Body of pancreas (tissue), 4 donors: ENCODE data around the gene VPS35L. TPM values are rescaled to one million over a fixed set of nuclear protein-coding genes. Genes with fewer than 3 reads are reported as not detected.

ENCODE experiments used
- ATAC-seq: fragments of 150-250 bp; one replicate; pipeline ENCODE4 v1.9.1; 2016
- DNase-seq, 4 donors: peaks; one replicate each; pipeline ENCODE4 v3.0.0-alpha.2; 2019
- H3K27ac ChIP-seq, 4 donors: fragments of 200-600 bp; sonication (generic); 1 replicate in 3 of 4; 2 replicates in 1 of 4; pipeline versions ENCODE4 v1.5.1 to v1.6.1; 2016 to 2019; ENCODE audit warnings: mild to moderate bottlenecking in 1 of 4, mixed read lengths in 1 of 4, moderate library complexity in 1 of 4
- H3K27me3 ChIP-seq, 2 donors: fragments of 200-600 bp; sonication (generic); one replicate each; pipeline ENCODE4 v1.6.0; 2016; ENCODE audit warnings: mild to moderate bottlenecking in 1 of 2
- H3K36me3 ChIP-seq, 2 donors: fragments of 200-600 bp; sonication (generic); replicated peaks in 1 of 2; 2 replicates each; pipeline ENCODE4 v1.5.1; 2016; ENCODE audit warnings: low read depth in 2 of 2; ENCODE audit not compliant: insufficient read depth in 1 of 2
- H3K4me1 ChIP-seq: fragments of 200-600 bp; sonication (generic); one replicate; pipeline ENCODE4 v1.6.0; 2016
- H3K4me3 ChIP-seq, 2 donors: fragments of 200-600 bp; sonication (generic); 1 replicate in 1 of 2; 2 replicates in 1 of 2; pipeline ENCODE4 v1.5.1; 2016 to 2019
- H3K9me3 ChIP-seq, 3 donors: fragments of 200-600 bp; sonication (generic); 1 replicate in 2 of 3; 2 replicates in 1 of 3; pipeline ENCODE4 v1.5.1; 2016
- POLR2A ChIP-seq, 3 donors: fragments of 450-650 bp; IDR thresholded peaks; one replicate each; pipeline ENCODE4 v1.6.1; 2016; ENCODE audit warnings: antibody characterized with exemption in 3 of 3, mild to moderate bottlenecking in 2 of 3
- WGBS, 2 donors: methylation state at CpG; one replicate each; pipeline ENCODE4 v1.1.5; 2017; 5-methylcytosine and 5-hydroxymethylcytosine counted together
- intact Hi-C: fragments of 100-400 bp; cut with DNase I; formaldehyde crosslinking; loops from one replicate; pipeline ENCODE4 v1.15.1; 2023
- total RNA-seq, 2 donors: library from RNA; depleted of rRNA; stranded (reverse); fragments of >200 nt; gene quantifications; one replicate each; pipeline ENCODE4 v1.1.0, GENCODE V29; 2016
- TF ChIP-seq, protein P1 (sequence below), 7 experiments: fragments of 450-650 bp in 4 of 7; fragments of 200-600 bp in 3 of 7; sonication (generic) in 3 of 7; IDR thresholded peaks; one replicate each; pipeline ENCODE4 v1.5.1; 2016 to 2019; ENCODE audit warnings: antibody characterized with exemption in 7 of 7

Gene VPS35L
- total RNA-seq, 2 donors from 2014 or later = 25.4 to 31.6 TPM

DNA sequence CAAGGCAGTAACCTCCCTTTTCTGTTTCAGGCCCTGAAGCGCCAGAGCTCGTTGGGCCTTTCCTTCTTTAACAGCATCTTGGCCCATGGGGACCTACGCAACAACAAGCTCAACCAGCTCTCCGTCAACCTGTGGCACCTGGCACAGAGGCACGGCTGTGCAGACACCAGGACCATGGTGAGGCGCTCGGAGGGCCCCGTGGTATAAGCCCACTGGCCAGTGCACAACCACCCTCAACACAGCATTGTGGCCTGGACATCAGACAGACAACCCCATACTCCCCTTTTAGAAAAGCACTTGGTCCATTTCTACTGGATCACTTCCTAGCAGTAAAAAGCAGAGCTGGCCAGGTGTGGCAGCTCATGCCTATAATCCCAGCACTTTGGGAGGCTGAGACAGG, 144.0 kb downstream of the VPS35L start:
- H3K27me3 ChIP-seq = no peaks in the 10 kb centered on the region
- peak overlapping the region in 2 of 4 donors; percentile 71 to 80 for H3K27ac ChIP-seq
- intact Hi-C loops = no loop called here
- TF ChIP-seq POLR2A (IDR thresholded peaks at IDR 0.05) = no peak
- TF ChIP-seq, protein P1, sequence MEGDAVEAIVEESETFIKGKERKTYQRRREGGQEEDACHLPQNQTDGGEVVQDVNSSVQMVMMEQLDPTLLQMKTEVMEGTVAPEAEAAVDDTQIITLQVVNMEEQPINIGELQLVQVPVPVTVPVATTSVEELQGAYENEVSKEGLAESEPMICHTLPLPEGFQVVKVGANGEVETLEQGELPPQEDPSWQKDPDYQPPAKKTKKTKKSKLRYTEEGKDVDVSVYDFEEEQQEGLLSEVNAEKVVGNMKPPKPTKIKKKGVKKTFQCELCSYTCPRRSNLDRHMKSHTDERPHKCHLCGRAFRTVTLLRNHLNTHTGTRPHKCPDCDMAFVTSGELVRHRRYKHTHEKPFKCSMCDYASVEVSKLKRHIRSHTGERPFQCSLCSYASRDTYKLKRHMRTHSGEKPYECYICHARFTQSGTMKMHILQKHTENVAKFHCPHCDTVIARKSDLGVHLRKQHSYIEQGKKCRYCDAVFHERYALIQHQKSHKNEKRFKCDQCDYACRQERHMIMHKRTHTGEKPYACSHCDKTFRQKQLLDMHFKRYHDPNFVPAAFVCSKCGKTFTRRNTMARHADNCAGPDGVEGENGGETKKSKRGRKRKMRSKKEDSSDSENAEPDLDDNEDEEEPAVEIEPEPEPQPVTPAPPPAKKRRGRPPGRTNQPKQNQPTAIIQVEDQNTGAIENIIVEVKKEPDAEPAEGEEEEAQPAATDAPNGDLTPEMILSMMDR (IDR thresholded peaks at IDR 0.05) = no peak
- WGBS, 2 donors = 98 to 100% methylated on average over 8 of the region's 8 CpGs
- H3K4me3 ChIP-seq = no peak overlapping the region
- no peaks in the 10 kb centered on the region for H3K9me3 ChIP-seq
- peaks cover 47% of the 10 kb centered on the region for H3K4me1 ChIP-seq
- H3K36me3 ChIP-seq = peaks cover 0 to 1% of the 10 kb centered on the region in 2 donors
- DNase-seq (no peak), ATAC-seq (no peak)

DNA sequence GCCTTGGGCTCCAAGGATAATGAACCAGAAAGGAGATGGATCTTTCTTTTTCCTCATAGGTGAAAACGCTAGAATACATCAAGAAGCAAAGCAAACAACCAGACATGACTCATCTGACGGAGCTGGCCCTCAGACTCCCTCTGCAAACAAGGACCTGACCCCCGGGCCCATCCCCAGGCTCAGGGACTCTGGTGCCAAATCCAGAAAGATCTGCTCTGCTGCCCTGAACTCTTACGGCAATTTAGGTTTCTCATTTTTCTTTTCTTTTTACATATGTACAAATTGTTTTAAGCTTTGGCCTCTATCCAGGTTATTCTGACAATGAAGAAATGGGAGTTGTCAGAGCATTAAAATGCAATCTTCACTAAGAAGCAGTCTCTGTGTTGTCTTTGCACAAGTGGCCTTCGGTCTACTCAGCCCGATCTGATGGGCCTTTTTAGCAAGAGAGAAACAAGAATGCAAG, 144.8 kb downstream of the VPS35L start:
- H3K27me3 ChIP-seq = no peaks in the 10 kb centered on the region
- H3K4me3 ChIP-seq = no peak overlapping the region
- no peaks in the 10 kb centered on the region for H3K9me3 ChIP-seq
- 57 to 60% methylated on average over 6 of the region's 6 CpGs for WGBS, 2 donors
- no peak for TF ChIP-seq POLR2A (IDR thresholded peaks at IDR 0.05)
- TF ChIP-seq, protein P1 (IDR thresholded peaks at IDR 0.05) = no peak
- intact Hi-C loops = no loop called here
- H3K27ac ChIP-seq = peak overlapping the region in 2 of 4 donors; percentile 31 to 80
- no peak for ATAC-seq
- peaks cover 49% of the 10 kb centered on the region for H3K4me1 ChIP-seq
- DNase-seq = peak in 1 of 4 donors; percentile 43
- peaks cover 0 to 1% of the 10 kb centered on the region in 2 donors for H3K36me3 ChIP-seq

DNA sequence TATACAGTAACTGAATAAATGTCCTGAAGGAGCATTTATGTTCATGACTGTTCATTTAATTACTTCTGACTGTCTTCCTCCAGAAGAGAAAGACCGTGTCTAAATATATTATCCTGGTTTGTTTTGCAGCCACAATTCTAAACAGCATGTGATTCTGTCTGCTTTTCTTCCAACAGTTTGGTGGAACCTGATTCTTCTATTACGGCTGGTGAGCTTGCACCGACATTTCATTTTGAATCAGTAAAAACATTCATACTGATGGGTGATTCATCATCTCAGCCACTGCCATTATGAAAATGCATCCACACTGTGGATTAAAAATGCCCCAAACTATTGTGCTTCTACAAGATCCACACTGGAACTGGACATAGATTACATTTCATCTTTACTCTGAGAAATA, 145.6 kb downstream of the VPS35L start:
- DNase-seq = no peak
- no peaks in the 10 kb centered on the region for H3K9me3 ChIP-seq
- ATAC-seq = no peak
- 90 to 100% methylated on average over 3 of the region's 3 CpGs for WGBS, 2 donors
- no peak for TF ChIP-seq POLR2A (IDR thresholded peaks at IDR 0.05)
- TF ChIP-seq, protein P1 (IDR thresholded peaks at IDR 0.05) = no peak
- H3K36me3 ChIP-seq = peaks cover 0 to 1% of the 10 kb centered on the region in 2 donors
- H3K27ac ChIP-seq = peak overlapping the region in 1 of 4 donors; percentile 31
- H3K27me3 ChIP-seq = no peaks in the 10 kb centered on the region
- H3K4me3 ChIP-seq = no peak overlapping the region
- H3K4me1 ChIP-seq = peaks cover 46% of the 10 kb centered on the region
- intact Hi-C loops = no loop called here

DNA sequence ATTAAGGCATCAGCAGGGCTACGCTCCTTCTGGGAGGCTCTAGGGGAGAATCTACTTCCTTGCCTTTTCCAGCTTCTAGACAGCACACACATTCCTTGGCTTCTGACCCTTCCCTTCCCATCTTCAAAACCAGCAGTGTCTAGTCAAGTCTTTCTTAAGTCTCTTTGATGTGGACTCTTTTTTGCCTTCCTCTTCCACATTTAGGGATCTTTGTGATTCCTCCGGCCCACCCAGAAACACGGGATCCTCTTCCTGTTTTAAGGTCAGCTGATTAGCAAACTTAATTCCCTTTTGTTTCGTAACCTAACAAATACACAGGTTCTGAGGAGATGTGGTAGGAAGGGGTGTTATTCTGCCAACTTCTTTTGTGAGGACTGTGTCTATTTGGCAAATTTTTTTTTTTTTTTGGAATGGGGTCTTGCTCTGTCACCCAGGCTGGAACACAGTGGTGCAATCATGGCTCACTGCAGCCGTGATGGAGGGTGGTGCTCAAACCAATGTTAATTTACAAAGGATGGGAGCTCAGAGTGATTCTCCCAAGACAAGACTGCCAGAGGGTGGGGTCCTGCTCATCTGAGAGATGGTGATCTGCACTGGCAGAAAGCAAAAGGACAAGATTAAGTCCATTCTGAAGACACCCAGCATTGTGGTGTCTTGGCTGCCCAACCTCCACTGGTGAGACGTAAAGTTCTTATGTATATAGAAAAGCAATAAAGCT, 147.8 kb downstream of the VPS35L start:
- TF ChIP-seq, protein P1 (IDR thresholded peaks at IDR 0.05) = no peak
- no peak for TF ChIP-seq POLR2A (IDR thresholded peaks at IDR 0.05)
- intact Hi-C loops = no loop called here
- DNase-seq (no peak), ATAC-seq (no peak)
- H3K36me3 ChIP-seq = peaks cover 0 to 3% of the 10 kb centered on the region in 2 donors
- H3K4me1 ChIP-seq = peaks cover 24% of the 10 kb centered on the region
- WGBS, 2 donors = 83 to 86% methylated on average over 6 of the region's 6 CpGs
- no peak overlapping the region for H3K4me3 ChIP-seq
- peak overlapping the region in 1 of 4 donors; percentile 26 for H3K27ac ChIP-seq
- H3K27me3 ChIP-seq = no peaks in the 10 kb centered on the region
- no peaks in the 10 kb centered on the region for H3K9me3 ChIP-seq
